ENCODE measurements around the gene CBX3. TPM values are rescaled to one million over a fixed set of nuclear protein-coding genes. Genes with fewer than 3 reads are reported as not detected.
"Not testable (repeated sequence)": the region's sequence is repeated elsewhere in the genome, so short reads cannot be mapped to it uniquely, and the experiment has no call there.

Gene CBX3
- 100 to 1,000 TPM; 102 to 135 TPM for total RNA-seq

GRCh38 chr7:26201247-26202018 lies at the start of gene CBX3:
Gene CBX3 (plus strand): TSS chr7:26201745. CDS start chr7:26202999, 1,254 bp downstream.
- peaks cover 5% of the 10 kb centered on the region for H3K4me1 ChIP-seq
- peak within 1 kb of the TSS; percentile 99 for H3K9ac ChIP-seq (ENCODE audit: low read depth in 2 of 2, low read length in 2 of 2)
- TF ChIP-seq CTCF (IDR thresholded peaks at IDR 0.05): no peak
- no peaks in the 10 kb centered on the region for H3K9me3 ChIP-seq
- intact Hi-C loops (cut with DNase I): no loop called here
- H3K27ac ChIP-seq: peak within 1 kb of the TSS; percentile 100
- H3K4me3 ChIP-seq: peak within 1 kb of the TSS; percentile 90
- no peaks in the 10 kb centered on the region for H3K27me3 ChIP-seq
- peak; percentile 94 for DNase-seq
- H3K36me3 ChIP-seq: peaks cover 4% of the 10 kb centered on the region

DNA sequence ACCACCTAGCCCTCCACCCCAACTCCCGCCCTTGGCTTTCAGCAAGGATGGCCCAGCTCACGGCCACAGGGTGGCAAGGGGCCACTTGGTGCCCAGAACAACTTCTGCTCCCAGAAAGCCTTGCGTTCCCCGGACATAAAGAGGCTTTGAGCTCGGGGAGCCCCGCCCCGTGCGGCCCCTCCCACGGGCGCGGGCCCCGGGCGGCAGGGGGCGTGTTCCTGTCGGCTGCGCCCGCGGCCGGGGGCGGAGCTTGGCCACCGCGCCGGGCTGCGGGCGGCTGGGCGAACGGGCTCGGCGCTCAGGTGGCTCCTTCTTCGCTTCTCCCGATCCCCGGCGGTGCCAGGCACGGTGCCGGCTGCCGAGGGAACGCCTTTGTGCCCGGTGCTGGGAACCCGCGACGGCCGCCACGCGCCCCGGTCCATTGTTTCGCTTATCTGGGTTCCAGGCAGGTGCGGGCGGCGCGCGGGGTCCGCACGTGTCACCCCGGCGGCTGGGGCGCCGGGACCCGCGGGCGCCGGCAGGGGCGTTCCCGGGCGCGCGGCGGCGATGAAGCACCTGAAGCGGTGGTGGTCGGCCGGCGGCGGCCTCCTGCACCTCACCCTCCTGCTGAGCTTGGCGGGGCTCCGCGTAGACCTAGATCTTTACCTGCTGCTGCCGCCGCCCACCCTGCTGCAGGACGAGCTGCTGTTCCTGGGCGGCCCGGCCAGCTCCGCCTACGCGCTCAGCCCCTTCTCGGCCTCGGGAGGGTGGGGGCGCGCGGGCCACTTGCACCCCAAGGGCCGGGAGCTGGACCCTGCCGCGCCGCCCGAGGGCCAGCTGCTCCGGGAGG lies 49.4 kb upstream of the CBX3 start, which contains the start of gene NFE2L3:
TSS of gene NFE2L3 (plus strand) at position 246 of the 829 bp plus-strand sequence. CDS start at position 547, 301 bp downstream.
- DNase-seq: peak; percentile 92
- no peaks in the 10 kb centered on the region for H3K27me3 ChIP-seq
- H3K9ac ChIP-seq (ENCODE audit: low read depth in 2 of 2, low read length in 2 of 2): peak within 1 kb of the TSS; percentile 76 to 85

GRCh38 chr7:26152782-26153240 lies 48.7 kb upstream of the CBX3 start:
- Histone ChIP-seq H3K27ac (peak overlapping the region; percentile 55), H3K9ac (ENCODE audit: low read depth in 2 of 2, low read length in 2 of 2) (peak overlapping the region; percentile 76 to 85), H3K4me3 (peak overlapping the region; percentile 66)
- H3K9me3 ChIP-seq; H3K36me3 ChIP-seq; H3K4me1 ChIP-seq; intact Hi-C loops (cut with DNase I); H3K27me3 ChIP-seq: not testable (repeated sequence)
- DNase-seq: peak; percentile 32

More for the DNA sequence above, 49.4 kb upstream of the CBX3 start, which contains the start of gene NFE2L3:
- intact Hi-C loops (cut with DNase I): no loop called here
- H3K4me3 ChIP-seq: peak within 1 kb of the TSS; percentile 66
- no peaks in the 10 kb centered on the region for H3K36me3 ChIP-seq
- H3K27ac ChIP-seq: peak within 1 kb of the TSS; percentile 55
- peaks cover 3% of the 10 kb centered on the region for H3K4me1 ChIP-seq
- H3K9me3 ChIP-seq: no peaks in the 10 kb centered on the region
- no peak for TF ChIP-seq CTCF (IDR thresholded peaks at IDR 0.05)

- no peaks in the 10 kb centered on the region for H3K9me3 ChIP-seq
- peak; percentile 48 for DNase-seq
- no peak for TF ChIP-seq CTCF (IDR thresholded peaks at IDR 0.05)
- intact Hi-C loops (cut with DNase I): no loop called here
- H3K27ac ChIP-seq: peak overlapping the region; percentile 55
- no peaks in the 10 kb centered on the region for H3K36me3 ChIP-seq
- H3K4me3 ChIP-seq: peak overlapping the region; percentile 66
- H3K27me3 ChIP-seq: no peaks in the 10 kb centered on the region
- peaks cover 3% of the 10 kb centered on the region for H3K4me1 ChIP-seq
- H3K9ac ChIP-seq (ENCODE audit: low read depth in 2 of 2, low read length in 2 of 2): peak overlapping the region; percentile 76 to 85
Measured at GRCh38 chr7:26153241-26153822, 48.2 kb upstream of the CBX3 start.

DNA sequence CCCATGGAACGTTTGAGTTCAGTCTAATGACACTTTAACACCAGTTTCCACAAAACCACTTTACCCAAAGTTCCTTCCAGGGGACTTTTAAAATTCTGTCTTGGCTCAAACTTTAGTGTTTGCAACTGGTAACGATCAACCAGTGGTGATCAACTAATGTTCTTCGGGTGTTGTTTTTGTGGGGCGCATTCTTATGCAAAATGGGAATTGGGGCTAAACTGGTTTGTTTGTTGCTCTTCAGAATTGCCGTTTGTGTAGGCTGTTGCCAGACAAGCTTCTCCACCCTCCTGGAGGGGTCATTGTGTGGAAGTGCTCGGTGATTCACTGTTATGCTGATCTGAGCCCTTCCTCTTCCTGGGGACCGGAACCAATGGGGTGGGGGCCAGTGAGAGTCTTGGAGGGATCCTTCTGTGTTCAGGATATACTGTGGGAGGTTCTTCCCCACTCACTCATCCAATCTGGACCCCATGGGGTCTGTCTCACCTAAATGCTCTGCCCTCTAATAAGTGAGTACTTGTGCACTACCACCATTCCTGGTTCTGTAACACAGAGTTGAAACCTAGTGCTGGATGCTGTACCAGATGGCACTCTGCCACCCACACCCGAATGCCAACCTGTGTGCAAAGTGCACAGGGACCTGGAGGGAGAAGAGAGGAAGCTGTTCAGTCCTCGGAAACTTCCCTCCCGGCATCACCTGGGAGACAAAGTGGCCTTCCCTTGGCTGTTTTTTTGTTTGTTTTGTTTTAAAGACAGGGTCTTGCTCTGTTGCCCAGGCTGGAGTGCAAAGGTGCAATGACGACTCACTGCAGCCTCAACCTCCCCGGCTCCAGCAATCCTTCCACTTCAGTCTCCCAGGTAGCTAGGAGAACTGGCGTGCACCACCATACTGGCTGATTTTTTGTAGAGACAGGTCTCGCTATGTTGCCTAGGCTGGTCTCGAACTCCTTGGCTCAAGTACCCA lies 47.4 kb upstream of the CBX3 start:
- intact Hi-C loops (cut with DNase I): no loop called here
- peak; percentile 79 for DNase-seq
- H3K9ac ChIP-seq (ENCODE audit: low read depth in 2 of 2, low read length in 2 of 2): peak overlapping the region; percentile 39 to 85
- H3K36me3 ChIP-seq: no peaks in the 10 kb centered on the region
- no peaks in the 10 kb centered on the region for H3K9me3 ChIP-seq
- no peaks in the 10 kb centered on the region for H3K27me3 ChIP-seq
- H3K4me3 ChIP-seq: peak overlapping the region; percentile 66
- peak overlapping the region; percentile 55 for H3K27ac ChIP-seq
- no peak for TF ChIP-seq CTCF (IDR thresholded peaks at IDR 0.05)
- peaks cover 3% of the 10 kb centered on the region for H3K4me1 ChIP-seq

All from colonic mucosa (tissue), 4 donors.